HG03457 (cell line): ENCODE results near the gene MKRN1.
"Not testable (repeated sequence)": the region's sequence is repeated elsewhere in the genome, so short reads cannot be mapped to it uniquely, and the experiment has no call there.

ENCODE experiments used
- ATAC-seq: cut with Tn5 transposase; IDR thresholded peaks from one replicate; pipeline ENCODE4 v1.9.1; 2021; ENCODE audit warnings: moderate number of reproducible peaks; ENCODE audit not compliant: unreplicated experiment

The MKRN1 gene

DNA sequence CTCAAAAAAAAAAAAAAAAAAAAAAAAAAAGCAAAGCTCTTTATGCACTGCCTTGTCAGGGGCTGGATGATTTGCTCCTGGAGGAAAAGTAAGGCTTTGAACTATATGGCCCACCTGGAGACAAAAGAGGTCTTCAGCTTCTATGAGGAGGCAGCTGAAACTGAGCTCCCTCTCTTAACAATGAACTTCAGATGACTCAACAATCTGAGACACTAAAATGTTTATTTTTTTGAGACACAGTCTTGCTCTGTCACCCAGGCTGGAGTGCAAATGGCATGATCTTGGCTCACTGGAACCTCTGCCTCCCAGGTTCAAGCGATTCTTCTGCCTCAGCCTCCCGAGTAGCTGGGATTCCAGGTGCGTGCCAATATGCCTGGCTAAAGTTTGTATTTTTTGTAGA is 38.7 kb downstream of the MKRN1 start:
- ATAC-seq, result no peak

- no peak for ATAC-seq
Measured at GRCh38 chr7:140439359-140439758, 39.9 kb downstream of the MKRN1 start.

DNA sequence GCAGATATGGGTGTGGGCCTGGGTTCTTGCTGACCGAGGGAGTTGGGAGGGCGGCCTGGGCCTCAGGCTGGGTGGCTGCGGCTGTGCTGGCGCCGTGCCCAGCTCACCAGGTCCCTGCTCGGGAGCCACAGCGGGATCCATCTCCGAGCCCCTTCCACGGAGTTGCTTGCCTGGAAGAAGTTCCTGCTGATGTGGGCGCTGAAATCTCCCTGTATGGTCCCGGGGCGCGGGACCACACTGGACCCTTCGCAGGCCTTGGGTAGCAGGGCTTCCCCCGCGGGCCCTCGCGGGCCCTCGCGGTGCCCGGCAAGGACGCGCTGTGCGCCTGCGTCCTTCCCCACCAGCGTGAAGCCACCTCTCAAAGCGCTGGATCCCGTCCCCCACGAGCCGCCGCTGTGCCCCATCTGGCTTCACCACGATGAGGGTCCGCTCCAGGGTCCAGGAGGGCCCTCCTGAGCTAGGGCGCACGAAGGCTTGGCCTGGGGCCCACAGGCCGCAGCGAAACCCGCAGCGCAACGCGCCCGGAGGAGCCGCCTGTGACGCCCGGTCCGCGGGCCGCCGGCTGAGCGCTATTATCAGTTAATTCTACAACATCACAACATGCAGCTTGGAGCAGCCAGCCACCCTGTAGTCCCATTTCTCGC is 43.9 kb downstream of the MKRN1 start:
- no peak for ATAC-seq

GRCh38 chr7:140433396-140433795 is 45.9 kb downstream of the MKRN1 start:
- ATAC-seq, result no peak

GRCh38 chr7:140426130-140426529 is 53.2 kb downstream of the MKRN1 start:
- no peak for ATAC-seq

- ATAC-seq, result no peak
Measured at GRCh38 chr7:140425718-140426117, 53.6 kb downstream of the MKRN1 start.

- ATAC-seq, result no peak
Measured at GRCh38 chr7:140423501-140423900, 55.8 kb downstream of the MKRN1 start.

DNA sequence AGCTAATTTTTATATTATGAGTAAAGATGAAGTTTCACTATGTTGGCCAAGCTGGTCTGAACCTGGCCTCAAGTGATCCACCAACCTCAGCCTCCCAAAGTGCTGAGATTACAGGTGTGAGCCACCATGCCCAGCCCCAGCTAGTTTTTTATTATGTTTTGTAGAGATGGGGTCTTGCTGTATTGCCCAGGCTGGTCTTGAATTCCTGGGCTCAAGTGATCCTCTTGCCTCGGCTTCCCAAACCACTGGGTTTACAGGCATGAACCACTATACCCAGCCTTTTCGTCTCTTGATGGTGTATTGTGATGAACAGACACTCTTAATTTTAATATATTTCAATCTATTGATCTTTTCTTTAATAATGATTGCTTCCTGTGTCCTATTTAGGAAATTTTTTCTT is 57.8 kb downstream of the MKRN1 start:
- no peak for ATAC-seq

- no peak for ATAC-seq
Measured at GRCh38 chr7:140418653-140419052, 60.7 kb downstream of the MKRN1 start.

- ATAC-seq, result not testable (repeated sequence)
Measured at GRCh38 chr7:140418156-140418472, 61.2 kb downstream of the MKRN1 start.

GRCh38 chr7:140417456-140418155 is 61.7 kb downstream of the MKRN1 start:
- no peak for ATAC-seq

DNA sequence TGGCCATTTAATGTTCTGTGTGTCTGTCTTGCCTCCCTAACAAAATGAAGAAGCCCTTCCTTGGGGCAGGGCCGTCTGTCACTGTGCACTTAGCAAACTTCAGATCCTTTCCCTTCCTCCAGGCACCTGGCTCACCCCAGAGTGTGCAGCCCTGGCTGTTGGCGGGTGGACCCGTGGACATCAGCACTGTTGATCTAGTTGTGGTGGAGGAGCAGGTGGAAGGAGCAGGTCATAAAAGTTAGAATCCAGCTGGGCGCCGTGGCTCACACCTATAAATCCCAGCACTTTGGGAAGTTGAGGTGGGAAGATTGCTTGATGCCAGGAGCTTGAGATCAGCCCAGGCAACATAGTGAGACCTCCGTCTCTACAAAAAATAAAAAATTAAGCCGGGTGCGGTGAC is 62.7 kb downstream of the MKRN1 start:
- ATAC-seq, result no peak

- ATAC-seq, result not testable (repeated sequence)
Measured at GRCh38 chr7:140415816-140416215, 63.5 kb downstream of the MKRN1 start.

DNA sequence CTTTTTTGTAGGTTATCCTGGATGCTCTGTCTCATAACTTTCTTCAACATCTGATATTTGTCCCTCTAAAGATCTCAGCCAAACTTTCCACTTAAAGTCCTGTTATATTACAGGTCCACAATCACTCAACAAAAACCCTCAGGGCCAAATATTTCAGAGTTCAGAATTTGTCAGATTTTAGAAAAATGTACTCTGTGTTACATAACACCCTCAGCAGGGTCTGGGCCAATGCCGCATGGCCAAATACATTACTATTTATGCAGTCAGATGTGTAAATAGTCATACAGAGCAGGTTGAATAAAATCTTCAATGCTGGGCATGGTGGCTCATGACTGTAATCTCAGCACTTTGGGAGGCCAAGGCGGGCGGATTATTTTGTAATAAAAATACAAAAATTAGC is 63.9 kb downstream of the MKRN1 start:
- ATAC-seq, result no peak

- ATAC-seq, result no peak
Measured at GRCh38 chr7:140404565-140405065, 74.7 kb downstream of the MKRN1 start.

DNA sequence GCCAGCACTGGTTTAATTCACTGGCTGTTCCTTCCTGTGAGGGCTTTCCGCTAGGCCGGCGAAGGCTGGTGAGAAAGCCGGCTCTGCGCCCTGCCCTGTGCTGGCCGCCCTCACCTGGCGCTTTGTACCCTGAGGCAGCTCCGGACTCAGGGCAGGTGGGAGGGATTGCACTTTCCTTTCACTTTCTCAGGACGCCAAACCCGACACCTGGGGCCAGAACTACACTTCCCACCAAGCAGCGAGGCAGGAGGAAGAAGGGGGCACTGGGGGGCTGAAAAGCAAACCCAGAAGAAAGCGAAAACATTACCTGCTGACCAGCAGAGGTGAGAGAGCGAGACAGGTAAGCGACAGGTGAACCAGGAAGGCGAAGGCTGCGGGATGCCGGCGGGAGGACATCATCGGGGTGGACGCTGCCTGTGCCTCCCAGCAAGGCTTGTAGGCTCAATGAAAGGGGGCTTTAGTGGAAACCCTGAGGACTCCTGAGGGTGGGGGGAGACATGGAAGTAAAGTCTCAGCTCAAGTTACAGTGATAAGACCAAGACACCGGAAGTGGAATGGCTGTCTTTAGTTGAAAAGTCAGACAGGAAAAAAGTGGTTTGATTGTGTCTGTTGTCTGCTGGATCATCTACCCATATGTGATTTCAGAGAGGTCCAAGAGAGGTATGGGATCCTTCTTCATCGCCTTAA is 75.3 kb downstream of the MKRN1 start, which contains the start of gene RAB19:
TSS of gene RAB19 (plus strand) at position 181 of the 687 bp plus-strand sequence. CDS start 3,589 bp downstream, outside the sequence.
- ATAC-seq, result no peak
